PC-3 (cell line): Measurements from ENCODE around the gene MAGEC3. TPM values are rescaled to one million over a fixed set of nuclear protein-coding genes. Genes with fewer than 3 reads are reported as not detected.
A peak's percentile ranks its signal among the peaks of the same experiment; 100 is the strongest.

ENCODE experiments used
- ATAC-seq: fragments of 200-7000 bp; cut with Tn5 transposase; 2 replicates; pipeline ENCODE4 v1.9.1; 2020; ENCODE audit warnings: mild to moderate bottlenecking, moderate library complexity
- BruUV-seq: library from RNA; stranded (reverse); fragments of 400-500 nt; replicated peaks from 2 replicates; lab custom pipeline; 2021; lab: Mats Ljungman, UMichigan
- CTCF ChIA-PET: fragments of 300-600 bp; sonication (Branson Sonifier 250); formaldehyde crosslinking; loops from one replicate; lab custom pipeline; 2022; ENCODE audit warnings: antibody characterized with exemption; lab: Charles Lee
- POLR2A ChIA-PET: fragments of 300-600 bp; sonication (Branson Sonifier 250); formaldehyde crosslinking; loops from one replicate; lab custom pipeline; 2022; ENCODE audit warnings: antibody characterized with exemption; ENCODE audit not compliant: unreplicated experiment; lab: Charles Lee
- DNase-seq: peaks from one replicate; pipeline ENCODE4 v3.0.0-alpha.2; 2015
- H2AFZ ChIP-seq: fragments of 300-600 bp; sonication (generic); 2 replicates; pipeline ENCODE4 v1.6.0; 2016; ENCODE audit warnings: antibody characterized with exemption, low read length
- H3F3A ChIP-seq: fragments of 300-600 bp; sonication (generic); one replicate; pipeline ENCODE4 v1.6.0; 2017; ENCODE audit warnings: antibody characterized with exemption, low read length, control low read depth, mild to moderate bottlenecking; ENCODE audit not compliant: unreplicated experiment
- H3K27ac ChIP-seq: fragments of 300-600 bp; sonication (generic); 2 replicates; pipeline ENCODE4 v1.5.1; 2016; ENCODE audit warnings: mild to moderate bottlenecking, low read length
- H3K27me3 ChIP-seq: fragments of 300-600 bp; sonication (generic); 2 replicates; pipeline ENCODE4 v1.6.1; 2016; ENCODE audit warnings: low read length, mixed read lengths
- H3K36me3 ChIP-seq: fragments of 300-600 bp; sonication (generic); 2 replicates; pipeline ENCODE4 v1.6.1; 2016; ENCODE audit warnings: low read depth, mixed run types, low read length, mixed read lengths
- H3K4me1 ChIP-seq: fragments of 300-600 bp; sonication (generic); 2 replicates; pipeline ENCODE4 v1.5.1; 2016; ENCODE audit warnings: low read length; ENCODE audit not compliant: insufficient read depth
- H3K4me2 ChIP-seq: fragments of 300-600 bp; sonication (generic); 2 replicates; pipeline ENCODE4 v1.6.0; 2016; ENCODE audit warnings: low read length
- H3K4me3 ChIP-seq: fragments of 300-600 bp; sonication (generic); 2 replicates; pipeline ENCODE4 v1.5.1; 2016; ENCODE audit warnings: mild to moderate bottlenecking, low read length, mixed read lengths
- H3K79me2 ChIP-seq: fragments of 300-600 bp; sonication (generic); 2 replicates; pipeline ENCODE4 v1.6.1; 2017; ENCODE audit warnings: low read length, mixed read lengths
- H3K9ac ChIP-seq: fragments of 300-600 bp; sonication (generic); 2 replicates; pipeline ENCODE4 v1.6.0; 2016; ENCODE audit warnings: mild to moderate bottlenecking, low read length
- H3K9me2 ChIP-seq: fragments of 300-600 bp; sonication (generic); replicated peaks from 2 replicates; pipeline ENCODE4 v1.6.1; 2016; ENCODE audit warnings: mixed run types, low read length, mixed read lengths
- H3K9me3 ChIP-seq: fragments of 300-600 bp; sonication (generic); 2 replicates; pipeline ENCODE4 v1.6.1; 2016; ENCODE audit warnings: low read length, mixed read lengths
- H4K20me1 ChIP-seq: fragments of 300-600 bp; sonication (generic); 2 replicates; pipeline ENCODE4 v1.6.1; 2016; ENCODE audit warnings: low read length, mixed read lengths
- EZH2 ChIP-seq: fragments of 300-600 bp; sonication (generic); IDR thresholded peaks from one replicate; pipeline ENCODE4 v1.6.1; 2017; ENCODE audit warnings: antibody characterized with exemption, mild to moderate bottlenecking, low read length; ENCODE audit not compliant: unreplicated experiment
- EZH2phosphoT487 ChIP-seq: fragments of 300-600 bp; sonication (generic); IDR thresholded peaks from 2 replicates; pipeline ENCODE4 v1.6.1; 2018; ENCODE audit warnings: mild to moderate bottlenecking, antibody characterized with exemption, low read length, borderline replicate concordance
- intact Hi-C: fragments of 100-400 bp; cut with micrococcal nuclease; formaldehyde crosslinking; loops from 2 replicates; pipeline ENCODE4 v1.9.0; 2023
- total RNA-seq: library from RNA; depleted of rRNA; stranded (reverse); fragments of >200 nt; gene quantifications from 2 replicates; pipeline ENCODE4 v1.2.3, GENCODE V29; 2014
- TF ChIP-seq, protein P1 (sequence below): fragments of 300-600 bp; sonication (generic); conservative IDR thresholded peaks from 2 replicates; pipeline ENCODE4 v1.5.1; 2017; ENCODE audit warnings: antibody characterized with exemption, low read depth, mild to moderate bottlenecking, low read length

Gene MAGEC3
- total RNA-seq, 1 experiment from 2014 or later = not detected

DNA sequence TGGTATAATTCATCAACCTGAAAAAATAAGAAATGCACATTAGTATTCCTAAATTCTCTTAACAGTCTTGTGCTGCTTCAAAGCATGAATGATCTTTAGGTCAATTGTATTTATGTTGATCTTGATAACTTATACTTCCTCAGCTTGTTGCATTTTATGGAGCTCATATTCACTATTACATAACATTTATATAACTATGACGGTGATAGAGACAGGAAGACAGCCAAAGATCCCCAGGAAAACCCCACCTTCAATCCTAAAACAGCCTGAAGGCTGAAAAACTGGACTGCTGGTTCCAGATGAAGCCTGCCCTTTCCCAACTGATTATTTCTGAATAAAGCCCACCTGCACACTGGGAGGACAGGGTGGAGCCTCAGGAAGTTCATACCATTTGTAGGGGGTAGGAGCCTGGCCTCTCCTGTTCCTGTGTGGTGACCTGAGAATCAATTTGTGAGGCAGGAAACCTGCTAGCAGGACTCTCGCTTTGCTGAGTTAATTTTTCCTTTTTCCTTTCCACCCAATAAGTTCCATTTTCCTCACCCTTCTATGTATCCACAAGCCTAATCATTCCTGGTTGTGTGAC lies 96.0 kb downstream of the MAGEC3 start:
- Histone ChIP-seq H3K27me3 (no peaks in the 10 kb centered on the region), H3F3A (no peaks in the 10 kb centered on the region), H3K9ac (no peak overlapping the region), H3K27ac (no peak overlapping the region; the same call in 1 of the 2 replicates), H3K79me2 (no peaks in the 10 kb centered on the region), H3K9me2 (no peaks in the 10 kb centered on the region), H3K36me3 (no peaks in the 10 kb centered on the region; the same call in 1 of the 2 replicates), H4K20me1 (no peaks in the 10 kb centered on the region), H3K4me1 (peaks cover 4% of the 10 kb centered on the region; the same call in 1 of the 2 replicates), H2AFZ (no peak overlapping the region), H3K4me2 (no peak overlapping the region), H3K4me3 (no peak overlapping the region), H3K9me3 (no peaks in the 10 kb centered on the region)
- BruUV-seq = no TSS peak
- DNase-seq = peak; percentile 31
- ATAC-seq = no peak
- TF ChIP-seq EZH2phosphoT487 (no peak), EZH2 (no peak)
- TF ChIP-seq, protein P1, sequence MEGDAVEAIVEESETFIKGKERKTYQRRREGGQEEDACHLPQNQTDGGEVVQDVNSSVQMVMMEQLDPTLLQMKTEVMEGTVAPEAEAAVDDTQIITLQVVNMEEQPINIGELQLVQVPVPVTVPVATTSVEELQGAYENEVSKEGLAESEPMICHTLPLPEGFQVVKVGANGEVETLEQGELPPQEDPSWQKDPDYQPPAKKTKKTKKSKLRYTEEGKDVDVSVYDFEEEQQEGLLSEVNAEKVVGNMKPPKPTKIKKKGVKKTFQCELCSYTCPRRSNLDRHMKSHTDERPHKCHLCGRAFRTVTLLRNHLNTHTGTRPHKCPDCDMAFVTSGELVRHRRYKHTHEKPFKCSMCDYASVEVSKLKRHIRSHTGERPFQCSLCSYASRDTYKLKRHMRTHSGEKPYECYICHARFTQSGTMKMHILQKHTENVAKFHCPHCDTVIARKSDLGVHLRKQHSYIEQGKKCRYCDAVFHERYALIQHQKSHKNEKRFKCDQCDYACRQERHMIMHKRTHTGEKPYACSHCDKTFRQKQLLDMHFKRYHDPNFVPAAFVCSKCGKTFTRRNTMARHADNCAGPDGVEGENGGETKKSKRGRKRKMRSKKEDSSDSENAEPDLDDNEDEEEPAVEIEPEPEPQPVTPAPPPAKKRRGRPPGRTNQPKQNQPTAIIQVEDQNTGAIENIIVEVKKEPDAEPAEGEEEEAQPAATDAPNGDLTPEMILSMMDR = no peak
- CTCF ChIA-PET = no interaction called here
- intact Hi-C loops = loop anchor here (10.0 kb wide), 1 partner anchor 1169 kb away; no protein-coding TSS in a partner anchor
- POLR2A ChIA-PET = no interaction called here

DNA sequence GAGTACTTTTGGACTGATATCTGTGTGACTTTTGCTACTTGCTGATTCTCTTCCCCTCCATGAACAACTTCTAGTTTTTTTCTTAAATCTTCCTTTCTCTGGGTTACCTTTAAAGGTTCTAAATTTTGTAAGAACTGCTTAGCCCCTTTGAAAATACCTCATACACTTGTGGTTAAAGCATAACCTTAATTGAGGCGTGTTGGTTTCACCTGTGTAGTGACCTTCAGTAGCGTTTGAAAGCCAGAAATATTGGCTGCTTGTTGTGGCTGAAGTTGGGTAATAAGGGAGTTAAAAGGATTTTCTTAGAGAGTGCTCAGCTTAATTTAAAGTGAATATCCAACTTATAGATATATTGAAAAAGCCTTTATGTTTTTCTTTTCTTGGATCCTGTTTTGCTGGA lies 97.5 kb downstream of the MAGEC3 start:
- ChIA-PET CTCF (no interaction called here), POLR2A (no interaction called here)
- peaks cover 4% of the 10 kb centered on the region; the same call in 1 of the 2 replicates for H3K4me1 ChIP-seq
- H3F3A ChIP-seq = no peaks in the 10 kb centered on the region
- no peak overlapping the region for H3K9ac ChIP-seq
- H3K4me3 ChIP-seq = no peak overlapping the region
- H3K9me2 ChIP-seq = no peaks in the 10 kb centered on the region
- H3K27ac ChIP-seq = no peak overlapping the region
- ATAC-seq (no peak), DNase-seq (no peak)
- no peaks in the 10 kb centered on the region for H3K9me3 ChIP-seq
- no peak overlapping the region for H2AFZ ChIP-seq
- H3K4me2 ChIP-seq = no peak overlapping the region
- no peaks in the 10 kb centered on the region for H4K20me1 ChIP-seq
- no peak for TF ChIP-seq EZH2
- H3K36me3 ChIP-seq = no peaks in the 10 kb centered on the region; the same call in 1 of the 2 replicates
- no peaks in the 10 kb centered on the region for H3K79me2 ChIP-seq
- no TSS peak for BruUV-seq
- intact Hi-C loops = loop anchor here (10.0 kb wide), 1 partner anchor 1171 kb away; no protein-coding TSS in a partner anchor
- H3K27me3 ChIP-seq = no peaks in the 10 kb centered on the region

DNA sequence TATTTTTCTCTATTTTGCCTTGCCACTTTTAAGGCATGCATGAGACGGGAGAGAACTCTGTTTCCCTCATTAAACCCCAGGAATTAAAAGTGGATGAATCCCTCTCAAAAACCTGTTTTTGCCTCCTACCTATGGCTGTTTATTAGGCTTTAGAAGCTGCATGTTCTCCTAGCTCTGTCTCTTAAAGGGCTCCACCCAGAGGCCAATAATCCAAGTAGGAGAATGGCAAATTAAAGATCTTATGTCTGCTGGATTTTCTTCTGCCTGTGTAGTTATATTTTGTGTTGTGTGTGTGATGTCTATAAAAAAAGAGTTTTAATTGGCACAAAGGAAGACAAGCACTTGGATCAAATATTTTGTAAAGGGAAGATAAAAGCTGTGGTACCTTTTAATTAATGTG lies 98.0 kb downstream of the MAGEC3 start:
- Histone ChIP-seq H3K4me3 (no peak overlapping the region), H3K36me3 (no peaks in the 10 kb centered on the region; the same call in 1 of the 2 replicates), H3F3A (no peaks in the 10 kb centered on the region), H3K27ac (no peak overlapping the region), H2AFZ (no peak overlapping the region), H3K9me2 (no peaks in the 10 kb centered on the region), H4K20me1 (no peaks in the 10 kb centered on the region), H3K27me3 (no peaks in the 10 kb centered on the region), H3K4me1 (peaks cover 4% of the 10 kb centered on the region; the same call in 1 of the 2 replicates), H3K9ac (no peak overlapping the region), H3K4me2 (no peak overlapping the region), H3K9me3 (no peaks in the 10 kb centered on the region), H3K79me2 (no peaks in the 10 kb centered on the region)
- ATAC-seq = no peak
- peak; percentile 43 for DNase-seq
- CTCF ChIA-PET = no interaction called here
- BruUV-seq = no TSS peak
- TF ChIP-seq EZH2 = no peak
- no peak for TF ChIP-seq EZH2phosphoT487
- TF ChIP-seq, protein P1 = peak; percentile 56
- POLR2A ChIA-PET = no interaction called here
- intact Hi-C loops = loop anchor here (10.0 kb wide), 1 partner anchor 1171 kb away; no protein-coding TSS in a partner anchor
